ENCODE data around the gene FAR2.
"Not testable (repeated sequence)": the region's sequence is repeated elsewhere in the genome, so short reads cannot be mapped to it uniquely, and the experiment has no call there.

The FAR2 gene

GRCh38 chr12:29346769-29347421 lies 197.8 kb downstream of the FAR2 start:
- DNase-seq, result no peak

GRCh38 chr12:29350080-29350479 lies 201.0 kb downstream of the FAR2 start:
- no peak for DNase-seq

GRCh38 chr12:29354954-29355353 lies 205.9 kb downstream of the FAR2 start:
- DNase-seq, result no peak

- DNase-seq, result no peak
Measured at GRCh38 chr12:29365091-29365490, 216.0 kb downstream of the FAR2 start.

- DNase-seq, result no peak
Measured at GRCh38 chr12:29374012-29374411, 224.9 kb downstream of the FAR2 start.

- no peak for DNase-seq
Measured at GRCh38 chr12:29374913-29375312, 225.8 kb downstream of the FAR2 start.

GRCh38 chr12:29376118-29376517 lies 227.0 kb downstream of the FAR2 start:
- no peak for DNase-seq

- DNase-seq, result peak; percentile 99
Measured at GRCh38 chr12:29380536-29381523, 231.8 kb downstream of the FAR2 start, which contains the start of gene ERGIC2. Gene ERGIC2 (minus strand): TSS chr12:29381172. CDS start chr12:29371633, 9,539 bp downstream.

GRCh38 chr12:29382251-29382650 lies 233.2 kb downstream of the FAR2 start:
- DNase-seq, result no peak

- DNase-seq, result not testable (repeated sequence)
Measured at GRCh38 chr12:29385194-29385593, 236.1 kb downstream of the FAR2 start.

Measured in DMS153 (cell line).